Activated effector memory CD4-positive, alpha-beta T cell treated with anti-CD3 and anti-CD28 coated beads, Interleukin-2, amount 50 U/mL, for 16 hours (primary cell): ENCODE data around the gene AURKAIP1.
"Not testable (repeated sequence)": the region's sequence is repeated elsewhere in the genome, so short reads cannot be mapped to it uniquely, and the experiment has no call there.

Source experiments
- DNase-seq: peaks from one replicate; pipeline ENCODE4 v3.0.0-alpha.2; 2020

Gene AURKAIP1

DNA sequence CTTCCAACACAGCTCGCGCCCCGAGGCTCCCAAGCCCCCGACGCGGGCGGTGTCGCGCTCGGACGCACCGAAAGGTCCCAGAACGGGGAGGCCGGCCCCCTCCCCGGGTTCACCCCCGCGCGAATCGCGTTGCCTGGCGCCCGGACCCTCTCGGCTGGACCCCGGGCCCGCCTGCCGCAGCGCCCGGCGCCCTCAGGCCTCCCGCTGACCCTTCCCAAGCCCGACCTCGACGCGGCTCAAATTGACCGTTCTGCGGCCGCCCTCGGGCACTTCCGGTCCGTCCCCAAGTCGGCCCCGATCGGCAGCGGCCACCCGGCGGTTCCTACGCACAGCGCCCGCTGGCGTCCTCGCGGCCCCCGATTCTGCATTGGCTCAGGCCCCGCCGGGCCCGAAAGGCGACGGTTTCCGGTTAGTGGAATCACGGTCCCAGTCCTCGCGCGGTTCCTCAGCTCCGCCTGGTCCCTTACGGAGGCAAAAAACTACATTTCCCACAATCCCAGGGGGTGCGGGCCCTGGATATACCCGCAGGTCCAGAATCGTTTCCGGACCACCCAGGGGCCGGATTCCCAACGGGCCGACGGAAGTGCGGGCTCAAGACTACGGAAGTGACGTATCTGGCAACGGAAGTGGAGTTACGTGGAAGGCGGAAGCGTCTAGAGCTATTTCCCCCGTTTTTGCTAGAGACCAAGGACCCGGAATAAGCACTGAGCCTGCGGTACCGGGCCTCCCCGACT, at the start of gene AURKAIP1:
Gene AURKAIP1, minus strand, starts transcription at position 279 of the 734 bp plus-strand sequence. CDS start 451 bp downstream, outside the sequence.
- DNase-seq, result peak; percentile 98

DNA sequence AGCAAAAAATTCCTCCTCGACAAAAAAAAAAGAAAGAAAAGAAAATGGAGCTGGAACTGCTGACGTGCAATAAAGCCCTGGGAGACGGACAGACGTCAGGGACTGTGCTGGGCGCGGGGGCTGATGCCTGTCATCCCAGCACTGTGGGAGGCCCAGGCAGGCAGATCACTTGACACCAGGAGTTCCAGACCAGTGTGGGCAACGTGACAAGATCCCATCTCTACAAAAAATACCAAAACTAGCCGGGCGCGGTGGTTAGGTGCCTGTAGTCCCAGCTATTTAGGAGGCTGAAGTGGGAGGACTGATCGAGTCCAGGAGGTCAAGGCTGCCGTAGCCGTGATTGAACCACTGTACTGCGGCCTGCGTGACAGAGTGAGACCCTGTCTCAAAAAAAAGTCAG, 49.7 kb upstream of the AURKAIP1 start:
- DNase-seq, result no peak

DNA sequence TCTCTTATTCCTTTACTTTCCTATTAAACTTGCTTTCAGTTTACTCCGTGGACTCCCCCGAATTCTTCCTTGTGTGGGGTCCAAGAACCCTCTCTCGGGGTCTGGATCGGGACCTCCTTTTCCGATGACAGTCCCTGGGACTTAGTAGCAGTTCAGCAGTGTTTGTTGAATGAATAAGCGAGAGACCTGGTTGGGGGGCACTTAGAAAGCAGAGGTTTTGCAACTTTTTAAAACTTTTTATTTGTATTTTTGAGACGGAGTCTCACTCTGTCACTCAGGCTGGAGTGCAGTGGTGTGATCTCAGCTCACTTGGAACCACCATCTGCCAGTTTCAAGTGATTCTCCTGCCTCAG, 48.2 kb upstream of the AURKAIP1 start:
- DNase-seq, result no peak

DNA sequence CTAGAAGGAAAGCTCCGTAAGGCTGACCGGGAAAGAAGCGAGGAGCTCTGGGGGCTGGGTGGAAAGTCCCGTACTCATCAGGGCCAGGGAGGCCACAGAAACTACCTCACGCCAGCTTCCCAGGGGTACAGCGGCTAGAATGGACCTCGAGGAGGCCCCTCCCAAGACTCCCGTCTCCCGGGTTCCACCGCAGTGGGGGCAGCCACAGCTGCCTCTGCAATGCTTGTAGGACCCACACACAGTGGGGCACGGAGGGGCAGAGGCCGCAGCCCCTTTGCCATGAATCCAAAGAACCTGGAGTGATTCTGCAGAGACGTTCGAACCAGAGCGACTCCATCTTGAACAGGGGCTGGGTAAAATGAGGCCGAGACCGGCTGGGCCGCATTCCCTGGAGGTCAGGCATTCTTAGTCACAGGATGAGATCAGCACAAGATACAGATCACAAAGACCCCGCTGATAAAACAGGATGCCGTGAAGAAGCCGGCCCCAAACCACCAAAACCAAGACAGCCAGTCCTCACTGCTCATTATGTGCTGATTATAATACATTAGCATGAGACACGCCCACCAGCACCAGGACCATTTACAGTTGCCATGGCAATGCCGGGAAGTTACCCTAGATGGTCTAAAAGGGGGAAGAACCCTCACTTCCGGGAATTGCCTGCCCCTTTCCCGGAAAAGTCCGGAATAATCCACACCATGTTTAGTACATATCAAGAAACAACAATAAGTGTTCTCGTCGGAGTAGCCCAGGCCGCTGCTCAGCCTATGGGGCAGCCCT, 47.6 kb upstream of the AURKAIP1 start:
- no peak for DNase-seq

DNA sequence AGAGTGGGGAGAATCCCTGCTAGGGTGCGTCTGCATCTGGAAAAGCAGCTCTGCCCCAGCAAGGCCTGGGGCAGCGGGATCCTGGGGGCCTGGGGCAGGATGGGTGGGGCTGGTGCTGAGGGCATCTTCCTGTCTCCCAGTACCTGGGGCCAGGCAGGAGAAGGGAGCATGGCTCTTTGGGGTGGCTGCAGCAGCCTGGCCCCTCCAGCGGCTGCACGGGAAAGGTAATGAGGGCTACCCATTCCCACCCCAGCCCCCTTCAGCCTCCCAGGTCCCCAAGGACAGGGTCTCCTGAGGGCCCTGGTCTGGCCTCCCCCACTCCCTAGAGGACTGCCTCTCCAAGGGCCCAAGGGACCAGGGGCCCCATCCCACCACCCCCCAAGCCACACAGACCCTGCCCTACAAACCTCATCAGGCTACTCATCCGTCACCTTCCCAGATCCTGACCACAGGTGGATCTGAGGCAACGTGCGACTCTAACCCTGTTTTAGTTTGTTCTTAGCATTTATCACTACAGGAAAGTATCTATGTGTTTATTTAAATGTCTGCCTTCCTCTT, 47.0 kb upstream of the AURKAIP1 start:
- DNase-seq, result no peak

DNA sequence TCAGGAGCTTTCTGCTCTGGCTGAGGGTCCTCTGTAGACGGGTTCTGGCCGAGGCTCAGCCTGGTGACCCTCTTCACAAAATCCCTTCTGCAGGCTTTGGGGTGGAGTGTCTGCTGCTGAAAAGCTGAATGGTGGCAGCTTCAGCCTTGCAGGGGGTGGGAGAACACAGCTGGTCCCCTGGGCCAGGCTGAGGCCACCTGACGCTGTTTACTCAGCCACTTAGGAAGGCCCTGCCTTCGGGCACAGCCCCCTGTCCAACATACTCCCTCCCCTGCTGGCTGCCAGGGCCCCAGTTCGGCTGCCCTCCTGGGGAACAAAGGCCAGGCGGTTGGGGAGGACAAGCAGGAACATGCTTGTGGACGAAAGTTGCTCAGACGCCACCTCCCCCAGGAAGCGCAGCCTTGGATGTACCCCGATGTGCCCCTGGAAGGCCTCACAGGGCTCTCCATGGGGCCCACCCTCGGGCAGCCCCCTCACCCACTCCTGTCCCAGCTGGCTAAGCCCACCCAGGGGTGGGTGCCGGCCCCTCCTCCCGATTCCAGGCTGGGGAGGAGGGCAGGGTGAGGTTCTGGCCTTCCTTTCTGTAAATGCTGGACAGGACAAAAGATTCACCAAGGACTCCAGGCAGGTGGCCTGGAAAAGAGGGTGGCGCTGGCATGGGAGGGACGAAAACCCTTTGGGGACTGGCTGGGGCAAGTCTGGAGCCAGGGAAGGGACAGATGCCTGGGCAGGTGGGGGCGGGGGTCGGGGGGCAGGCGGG, 46.3 kb upstream of the AURKAIP1 start, which contains the start of gene ANKRD65:
Gene ANKRD65, minus strand, starts transcription at position 130 of the 760 bp plus-strand sequence. CDS start 271 bp downstream, outside the sequence.
- DNase-seq, result no peak

DNA sequence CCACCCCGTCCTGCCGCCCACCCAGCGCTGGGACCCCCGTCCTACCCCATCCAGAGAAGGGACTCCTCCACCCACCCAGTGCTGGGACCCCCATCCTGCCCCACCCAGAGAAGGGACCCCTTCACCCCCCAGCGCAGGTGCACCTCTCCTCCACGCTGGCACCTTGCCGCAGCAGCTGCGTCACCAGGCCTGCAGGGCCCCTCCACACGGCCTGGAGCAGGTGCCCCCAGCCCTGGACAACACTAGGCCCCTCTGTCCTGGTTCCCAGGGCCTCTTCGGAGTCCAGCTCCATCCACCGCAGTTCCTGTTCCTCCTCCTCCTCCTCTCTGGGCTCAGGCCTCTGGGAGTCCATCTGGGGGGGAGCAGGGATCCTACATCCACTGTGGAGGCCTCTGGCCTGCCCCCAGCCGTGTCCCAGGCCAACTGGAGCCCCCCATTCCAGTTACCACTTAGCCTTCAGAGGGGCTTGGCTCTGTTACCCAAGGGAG, 45.7 kb upstream of the AURKAIP1 start:
- no peak for DNase-seq

DNA sequence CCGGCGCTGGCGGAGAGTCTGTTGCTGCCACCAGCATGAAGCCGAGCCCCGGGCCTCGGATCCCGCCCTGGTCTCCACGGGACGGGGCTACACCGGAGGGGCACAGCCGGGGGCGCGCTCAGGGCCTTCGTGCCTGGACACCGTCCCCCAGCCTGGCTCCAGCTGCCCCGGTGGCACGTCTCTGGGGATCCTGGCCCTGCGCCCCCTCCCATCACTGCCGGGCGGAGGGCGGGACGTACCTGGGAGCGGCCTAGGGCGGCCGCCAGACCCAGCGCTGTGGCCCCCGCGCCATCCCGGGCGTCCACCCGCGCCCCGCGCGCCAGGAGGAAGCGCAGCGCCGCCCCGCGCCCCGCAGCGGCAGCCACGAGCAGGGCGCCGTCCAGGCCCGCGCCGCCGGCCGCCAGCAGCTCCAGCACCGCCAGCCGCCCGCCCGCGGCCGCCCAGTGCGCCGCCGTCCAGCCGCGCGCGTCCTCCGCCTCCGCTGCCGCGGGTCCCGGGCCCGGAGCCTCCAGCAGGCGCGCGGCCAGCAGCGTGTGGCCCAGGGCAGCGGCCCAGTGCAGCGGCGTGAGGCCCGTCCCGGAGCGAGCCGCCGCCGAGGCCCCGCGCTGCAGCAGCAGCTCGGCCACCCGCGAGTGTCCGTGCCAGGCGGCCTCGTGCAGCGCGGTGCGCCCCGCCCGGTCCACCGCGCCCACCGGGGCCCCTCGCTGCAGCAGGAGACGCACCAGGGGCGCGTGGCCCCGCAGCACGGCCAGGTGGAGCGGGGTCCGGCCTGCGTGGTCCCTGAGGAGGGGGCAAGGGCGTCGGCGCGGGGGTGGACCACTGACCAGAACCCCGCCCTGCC, 45.0 kb upstream of the AURKAIP1 start:
- DNase-seq, result no peak

DNA sequence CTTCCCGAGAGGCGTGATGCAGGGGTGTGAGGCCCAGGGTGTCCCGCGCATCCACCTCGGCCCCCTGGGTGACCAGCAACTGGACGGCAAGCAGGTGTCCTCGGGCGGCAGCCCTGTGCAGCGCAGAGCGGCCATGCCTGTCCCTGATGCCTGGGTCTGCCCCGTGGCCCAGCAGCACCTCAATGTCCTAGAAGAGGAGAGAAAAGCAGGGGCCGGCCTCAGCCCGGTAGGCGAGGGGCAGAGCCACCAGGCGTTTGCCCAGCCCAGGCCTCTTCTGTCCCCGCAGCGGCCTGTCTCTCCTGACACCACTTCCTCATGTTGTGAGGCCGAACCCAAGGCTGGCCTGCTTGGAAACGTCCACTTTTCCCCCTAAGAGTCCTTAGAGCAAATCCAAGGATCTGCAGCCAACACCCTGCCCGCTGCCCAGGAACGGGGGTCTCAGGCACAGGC, 44.4 kb upstream of the AURKAIP1 start:
- DNase-seq, result no peak

DNA sequence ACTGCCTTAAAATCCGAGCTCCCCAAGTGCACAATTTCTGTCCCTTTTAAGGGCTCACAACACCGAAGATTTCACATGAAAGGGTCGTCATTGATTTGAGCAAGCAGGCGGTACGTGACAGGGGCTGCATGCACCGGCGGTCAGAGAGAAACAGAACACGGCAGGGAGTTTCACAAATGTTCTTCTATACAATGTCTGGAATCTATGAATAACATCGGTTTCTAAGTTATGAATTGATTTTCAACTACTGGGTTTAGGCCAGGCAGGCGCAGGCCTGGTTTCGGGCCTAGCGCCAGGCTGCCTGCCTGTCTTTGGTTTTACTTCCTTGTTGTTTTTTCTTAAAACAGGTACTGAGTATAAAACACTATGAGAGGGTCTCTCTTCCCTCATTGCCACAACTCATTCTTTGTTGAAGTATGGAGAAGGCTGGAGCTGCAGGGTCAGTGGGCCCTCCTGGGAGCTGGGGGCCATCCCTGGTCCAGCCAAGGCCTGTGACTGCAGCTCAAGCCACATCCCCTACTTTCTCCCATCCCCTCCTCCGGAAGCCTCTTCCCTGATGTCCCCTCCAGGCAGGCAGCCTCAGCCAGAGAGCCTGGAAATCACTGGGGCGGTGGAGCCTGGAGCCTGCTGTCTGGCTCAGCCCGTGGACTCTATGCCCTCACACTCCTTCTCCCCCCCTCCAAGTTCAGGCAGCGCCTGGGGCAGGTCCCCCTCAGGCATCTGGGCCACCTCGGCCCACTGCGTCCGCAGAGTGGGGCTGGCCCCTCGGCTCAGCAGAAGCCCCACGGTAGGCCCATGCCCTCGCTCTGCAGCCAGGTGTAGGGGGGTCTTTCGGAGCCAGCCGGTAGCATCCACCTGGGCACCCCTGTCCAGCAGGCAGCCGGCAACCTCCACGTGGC, 43.7 kb upstream of the AURKAIP1 start:
- DNase-seq, result no peak

DNA sequence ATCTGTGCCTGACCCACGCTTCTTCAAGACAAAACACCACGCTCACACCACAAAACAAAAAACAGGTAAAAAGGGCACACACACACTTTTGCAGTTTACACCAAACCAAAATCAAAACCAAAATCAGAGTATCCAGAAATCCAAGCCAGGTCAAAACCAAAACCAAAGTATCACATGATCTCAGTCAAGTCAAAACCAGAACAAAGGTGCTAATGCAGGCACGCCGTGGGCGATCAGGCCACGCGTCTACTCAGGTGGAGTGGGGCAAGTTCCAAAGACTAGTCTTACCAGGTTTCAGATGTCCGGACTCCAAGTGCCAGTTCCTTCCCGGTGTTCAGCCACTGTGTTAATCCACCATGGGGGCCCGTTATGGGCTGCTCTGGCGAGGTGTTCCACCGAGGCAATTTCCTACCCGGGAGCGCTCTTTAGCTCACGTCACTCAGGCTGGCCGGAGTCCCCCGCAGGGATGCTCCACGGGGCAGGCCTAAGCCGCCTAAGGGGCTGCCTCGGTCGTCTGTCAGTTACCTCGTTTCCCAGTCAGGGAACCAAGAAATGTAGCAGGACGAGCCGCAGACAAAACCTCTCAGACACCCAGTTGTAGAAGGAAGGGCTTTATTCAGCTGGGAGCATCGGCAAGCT, 42.9 kb upstream of the AURKAIP1 start:
- not testable (repeated sequence) for DNase-seq

DNA sequence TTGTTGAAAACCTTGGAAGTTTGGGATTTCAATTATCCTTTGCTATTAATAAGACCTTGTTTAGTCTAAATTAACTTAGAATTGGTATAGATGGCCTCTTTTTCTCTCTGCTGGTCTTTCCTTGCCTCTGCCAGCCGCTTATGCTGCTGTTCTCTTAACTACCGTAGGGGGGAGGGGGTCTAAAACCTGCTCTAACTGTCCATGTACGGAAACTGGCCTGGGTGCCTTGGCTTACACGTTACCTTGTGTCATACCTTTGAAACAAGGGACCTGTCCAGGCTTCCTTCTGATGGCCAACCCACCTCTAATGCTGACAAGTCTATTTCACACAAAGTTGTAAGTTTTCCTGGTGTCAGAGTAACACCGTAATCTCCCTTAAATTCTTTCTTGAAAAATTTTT, 42.4 kb upstream of the AURKAIP1 start:
- DNase-seq, result not testable (repeated sequence)

DNA sequence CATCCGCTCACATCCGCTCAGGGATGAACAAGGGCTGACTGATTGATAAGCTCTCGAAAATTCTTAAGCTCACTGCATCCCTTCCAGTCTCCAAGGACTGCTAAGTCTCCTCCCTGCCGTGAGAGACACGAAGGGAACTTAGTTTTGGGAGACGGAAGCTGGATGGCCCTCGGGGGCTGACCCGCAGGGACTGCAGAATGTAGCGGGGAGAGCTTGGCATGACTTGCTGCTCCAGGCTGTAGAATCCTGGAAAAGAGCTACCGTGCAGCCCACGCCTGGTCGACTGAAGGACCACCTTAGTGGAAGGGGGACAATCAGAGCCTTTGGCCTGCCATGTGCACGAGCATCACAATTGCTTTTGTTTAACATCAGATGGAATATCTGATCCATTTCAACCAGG, 40.7 kb upstream of the AURKAIP1 start:
- DNase-seq, result no peak

DNA sequence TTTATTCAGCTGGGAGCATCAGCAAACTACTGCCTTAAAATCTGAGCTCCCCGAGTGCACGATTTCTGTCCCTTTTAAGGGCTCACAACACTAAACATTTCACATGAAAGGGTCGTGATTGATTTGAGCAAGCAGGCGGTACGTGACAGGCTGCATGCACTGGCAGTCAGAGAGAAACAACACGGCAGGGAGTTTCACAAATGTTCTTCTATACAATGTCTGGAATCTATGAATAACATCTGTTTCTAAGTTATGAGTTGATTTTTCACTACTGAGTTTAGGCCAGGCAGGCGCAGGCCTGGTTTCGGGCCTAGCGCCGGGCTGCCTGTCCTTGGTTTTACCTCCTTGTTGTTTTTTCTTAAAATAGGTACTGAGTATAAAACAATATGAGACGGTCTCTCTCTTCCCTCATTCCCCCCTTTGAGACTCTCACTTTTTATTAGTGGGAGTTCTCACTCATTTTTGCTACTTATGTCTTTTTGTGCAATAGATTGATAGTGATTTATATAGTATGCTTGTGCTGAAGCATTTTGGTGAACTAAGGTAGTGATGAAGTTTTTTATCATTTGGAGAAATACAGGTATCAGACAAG, 37.4 kb upstream of the AURKAIP1 start:
- DNase-seq, result not testable (repeated sequence)

DNA sequence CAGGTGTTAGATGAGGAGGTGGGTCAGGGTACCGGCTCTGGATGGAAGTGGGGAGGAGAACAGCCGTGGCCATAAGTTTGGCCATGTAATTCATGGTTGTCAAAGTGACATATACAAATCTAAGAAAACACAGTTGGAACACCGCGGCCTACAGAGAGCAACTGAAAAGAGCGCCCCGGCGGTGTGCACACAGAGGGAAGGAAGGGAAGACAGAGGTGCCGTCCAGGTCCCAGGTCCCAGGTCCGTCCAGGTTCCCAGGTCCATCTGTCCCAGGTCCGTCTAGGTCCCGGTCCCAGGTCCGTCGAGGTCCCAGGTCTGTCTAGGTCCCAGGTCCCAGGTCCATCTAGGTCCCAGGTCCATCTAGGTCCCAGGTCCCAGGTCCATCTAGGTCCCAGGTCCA, 36.6 kb upstream of the AURKAIP1 start:
- DNase-seq, result no peak

DNA sequence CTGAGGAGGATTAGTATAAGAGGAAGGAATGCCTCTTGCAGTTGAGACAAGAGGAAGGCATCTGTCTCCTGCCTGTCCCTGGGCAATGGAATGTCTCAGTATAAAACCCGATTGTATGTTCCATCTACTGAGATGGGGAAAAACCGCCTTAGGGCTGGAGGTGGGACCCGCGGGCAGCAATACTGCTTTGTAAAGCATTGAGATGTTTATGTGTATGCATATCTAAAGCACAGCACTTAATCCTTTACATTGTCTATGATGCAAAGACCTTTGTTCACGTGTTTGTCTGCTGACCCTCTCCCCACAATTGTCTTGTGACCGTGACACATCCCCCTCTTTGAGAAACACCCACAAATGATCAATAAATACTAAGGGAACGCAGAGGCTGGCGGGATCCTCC, 35.2 kb upstream of the AURKAIP1 start:
- not testable (repeated sequence) for DNase-seq

DNA sequence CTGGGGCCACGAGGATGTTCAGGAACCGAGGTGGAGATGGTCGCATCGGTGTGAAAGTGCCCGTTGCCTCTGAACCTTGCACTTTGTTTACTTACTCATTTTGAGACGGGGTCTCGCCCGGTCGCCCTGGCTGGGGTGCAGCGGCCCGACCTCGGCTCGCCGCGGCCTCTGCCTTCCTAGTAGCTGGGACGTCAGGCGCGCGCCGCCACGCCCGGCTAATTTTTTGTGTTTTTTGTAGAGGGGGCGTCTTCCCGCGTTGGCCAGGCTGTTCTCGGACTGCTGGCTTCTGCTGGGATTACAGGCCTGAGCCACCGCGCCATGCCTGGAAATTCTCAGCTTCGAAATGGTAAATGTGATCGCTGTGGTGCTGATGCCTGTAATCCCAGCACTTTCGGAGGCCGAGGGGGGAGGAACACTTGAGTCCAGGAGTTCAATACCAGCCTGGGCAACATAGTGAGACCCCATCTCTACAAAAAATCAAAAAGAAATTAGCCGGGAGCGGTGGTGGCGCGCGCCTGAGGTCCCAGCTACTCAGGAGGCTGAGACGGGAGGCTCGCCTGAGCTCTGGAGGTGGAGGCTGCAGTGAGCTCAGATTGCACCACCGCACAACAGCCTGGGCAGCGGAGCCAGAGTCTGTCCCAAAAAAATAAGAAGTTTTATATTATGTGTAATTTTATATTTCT, 32.8 kb upstream of the AURKAIP1 start:
- DNase-seq, result no peak

DNA sequence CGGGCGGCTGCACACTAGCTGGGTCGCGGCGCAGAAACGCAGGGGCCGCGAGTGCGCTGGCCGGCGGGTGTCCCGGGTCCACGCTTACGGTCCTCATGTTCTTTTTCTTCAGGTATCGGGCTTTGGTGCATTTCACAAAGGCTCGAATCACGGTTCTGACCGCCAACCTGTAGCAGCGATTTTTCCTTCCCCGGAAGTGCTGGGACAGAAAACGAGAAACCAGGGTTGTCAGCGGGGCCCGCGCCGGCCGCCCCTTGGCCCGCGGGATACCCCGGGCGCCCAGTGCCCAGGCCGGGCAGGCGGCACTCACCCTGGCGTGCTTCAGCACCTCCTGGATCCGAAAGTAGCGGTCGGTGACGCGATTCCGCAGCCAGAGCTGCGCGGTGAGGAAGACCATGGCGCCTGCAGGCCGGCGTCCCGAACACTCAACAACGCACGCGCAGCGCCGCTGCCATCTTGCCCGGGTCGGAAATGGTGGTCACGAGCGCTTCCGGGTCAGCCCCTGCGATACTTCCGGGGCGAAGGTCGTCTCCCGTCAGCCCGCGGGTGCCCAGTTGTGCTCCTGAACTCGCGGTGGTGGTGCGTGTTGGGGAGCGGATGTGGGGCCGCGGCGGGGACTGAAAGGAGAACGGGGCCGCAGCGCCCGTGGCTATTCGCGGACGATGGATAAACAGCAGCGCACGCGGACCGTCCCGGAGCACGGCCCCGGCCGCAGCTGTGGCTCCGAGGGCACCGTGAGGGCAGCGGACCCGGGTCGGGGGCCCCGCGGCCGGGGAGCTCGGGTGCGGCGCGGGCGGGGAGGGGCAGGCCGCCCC, 32.0 kb upstream of the AURKAIP1 start, which contains the start of gene MRPL20:
Gene MRPL20, minus strand, starts transcription at position 473 of the 815 bp plus-strand sequence. Its CDS starts 76 bp downstream, at position 397.
- peak; percentile 99 for DNase-seq
